HepG2 (cell line): ENCODE measurements around the gene UQCR10. TPM values are rescaled to one million over a fixed set of nuclear protein-coding genes. Genes with fewer than 3 reads are reported as not detected.

Source experiments
- ARID4A ChIP-seq: sonication (generic); formaldehyde crosslinking; IDR thresholded peaks from 2 replicates; pipeline ENCODE4 v1.5.0; 2020; ENCODE audit warnings: mild to moderate bottlenecking, missing genetic modification reagents, borderline replicate concordance
- CEBPG ChIP-seq: IDR thresholded peaks from 2 replicates; pipeline ENCODE4 v1.6.1; 2016
- CHD2 ChIP-seq: IDR thresholded peaks from 2 replicates; pipeline ENCODE4 v1.6.1; 2011; ENCODE audit warnings: low read depth, low read length, improper control_type of control experiment
- HMG20A ChIP-seq: IDR thresholded peaks from 2 replicates; pipeline ENCODE4 v1.6.1; 2016; ENCODE audit warnings: borderline replicate concordance
- HNRNPUL1 ChIP-seq: fragments of 200-400 bp; formaldehyde crosslinking; IDR thresholded peaks from 2 replicates; pipeline ENCODE4 v1.6.1; 2017; ENCODE audit warnings: low read depth, mild to moderate bottlenecking, low read length, moderate library complexity
- IRF2 ChIP-seq: IDR thresholded peaks from 2 replicates; pipeline ENCODE4 v1.6.1; 2018; ENCODE audit warnings: missing genetic modification reagents, missing compliant biosample characterization
- KDM2A ChIP-seq: sonication (generic); formaldehyde crosslinking; IDR thresholded peaks from 2 replicates; pipeline ENCODE4 v1.4.0; 2020; ENCODE audit warnings: low read depth, missing genetic modification reagents, borderline replicate concordance
- KDM4B ChIP-seq: sonication (generic); formaldehyde crosslinking; IDR thresholded peaks from 2 replicates; pipeline ENCODE4 v1.4.0; 2020; ENCODE audit warnings: missing genetic modification reagents
- MYNN ChIP-seq: sonication (generic); formaldehyde crosslinking; IDR thresholded peaks from 2 replicates; pipeline ENCODE4 v1.4.0; 2020; ENCODE audit warnings: mild to moderate bottlenecking, low read depth, missing genetic modification reagents
- NR2F2 ChIP-seq: IDR thresholded peaks from 2 replicates; pipeline ENCODE4 v1.6.1; 2012; ENCODE audit warnings: low read depth, inconsistent platforms, borderline replicate concordance
- SAP130 ChIP-seq: IDR thresholded peaks from 2 replicates; pipeline ENCODE4 v1.6.1; 2016; ENCODE audit warnings: low read depth
- TBX3 ChIP-seq: fragments of 450-650 bp; IDR thresholded peaks from 2 replicates; pipeline ENCODE4 v1.6.1; 2017; ENCODE audit warnings: antibody characterized with exemption, mild to moderate bottlenecking, inconsistent platforms, borderline replicate concordance
- TERF1 ChIP-seq: sonication (generic); formaldehyde crosslinking; IDR thresholded peaks from 2 replicates; pipeline ENCODE4 v1.8.0; 2022; ENCODE audit warnings: mild to moderate bottlenecking, missing genetic modification reagents, moderate library complexity
- ZFP36 ChIP-seq: fragments of 150-350 bp; IDR thresholded peaks from 2 replicates; pipeline ENCODE4 v1.6.1; 2018; ENCODE audit warnings: borderline replicate concordance, low read length, low read depth; ENCODE audit not compliant: partially characterized antibody
- ZNF12 ChIP-seq: sonication (generic); formaldehyde crosslinking; IDR thresholded peaks from 2 replicates; pipeline ENCODE4 v1.5.0; 2020; ENCODE audit warnings: missing genetic modification reagents
- ZNF343 ChIP-seq: sonication (generic); formaldehyde crosslinking; IDR thresholded peaks from 2 replicates; pipeline ENCODE4 v1.4.0; 2020; ENCODE audit warnings: mild to moderate bottlenecking, missing genetic modification reagents
- ZNF652 ChIP-seq: IDR thresholded peaks from 2 replicates; pipeline ENCODE4 v1.6.1; 2016; ENCODE audit warnings: low read depth, borderline replicate concordance
- polyA plus RNA-seq, 8 experiments: library from polyadenylated mRNA; depleted of rRNA in 3 of 8; stranded (reverse) in 7 of 8; unstranded in 1 of 8; fragments of >200 nt; fragmentation: Illumina TruSeq in 4 of 8; extraction: Trizol in 4 of 8; gene quantifications; 2 replicates each; pipeline versions ENCODE4 v1.2.1 to v1.2.3, GENCODE V29; 2011 to 2016; ENCODE audit warnings: low read depth in 4 of 8, missing spikeins in 1 of 8, mixed read lengths in 1 of 8; ENCODE audit not compliant: insufficient read depth in 1 of 8
- total RNA-seq, 5 experiments: library from RNA; depleted of rRNA; stranded (reverse); fragments of >200 nt; fragmentation: Illumina TruSeq; extraction: Trizol; gene quantifications; 2 replicates each; pipeline ENCODE4 v1.2.3, GENCODE V29; 2016; ENCODE audit warnings: low read depth in 1 of 5
- TF ChIP-seq, protein P1 (sequence below), 2 experiments: fragments of 450-650 bp in 1 of 2; sonication (generic) in 1 of 2; formaldehyde crosslinking; IDR thresholded peaks; 2 replicates each; pipeline versions ENCODE4 v1.5.0 to v1.8.0; 2020 to 2022; ENCODE audit warnings: mild to moderate bottlenecking in 1 of 2, missing genetic modification reagents in 1 of 2
- TF ChIP-seq, protein P2 (sequence below): IDR thresholded peaks from 2 replicates; pipeline ENCODE4 v1.6.1; 2016; ENCODE audit warnings: missing genetic modification reagents, missing compliant biosample characterization
- TF ChIP-seq, protein P3 (sequence below): sonication (generic); formaldehyde crosslinking; IDR thresholded peaks from 2 replicates; pipeline ENCODE4 v1.5.1; 2020; ENCODE audit warnings: mild to moderate bottlenecking, moderate library complexity, missing genetic modification reagents

Gene UQCR10
- total and polyA plus RNA-seq, 2 of the 13 experiments (the other 11 are each of a cell fraction or from before 2014, with no cell fraction given): 225 to 232 TPM

GRCh38 chr22:29769723-29770321, 2.7 kb downstream of the UQCR10 start (continued):
- TF ChIP-seq, protein P1, sequence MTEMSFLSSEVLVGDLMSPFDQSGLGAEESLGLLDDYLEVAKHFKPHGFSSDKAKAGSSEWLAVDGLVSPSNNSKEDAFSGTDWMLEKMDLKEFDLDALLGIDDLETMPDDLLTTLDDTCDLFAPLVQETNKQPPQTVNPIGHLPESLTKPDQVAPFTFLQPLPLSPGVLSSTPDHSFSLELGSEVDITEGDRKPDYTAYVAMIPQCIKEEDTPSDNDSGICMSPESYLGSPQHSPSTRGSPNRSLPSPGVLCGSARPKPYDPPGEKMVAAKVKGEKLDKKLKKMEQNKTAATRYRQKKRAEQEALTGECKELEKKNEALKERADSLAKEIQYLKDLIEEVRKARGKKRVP (CRISPR knock-in tag; IDR thresholded peaks at IDR 0.05): 0 out of 4 replicates have a peak, but pooled peaks of 1 of the 2 experiments have one; percentile 14
- no peak for TF ChIP-seq TERF1 (CRISPR knock-in tag)
- 0 out of 2 replicates have a peak, but pooled peaks have one; percentile 38 for TF ChIP-seq KDM4B (CRISPR knock-in tag)
- TF ChIP-seq HNRNPUL1: no peak
- TF ChIP-seq NR2F2: peak; percentile 57; the same call in 1 of the 2 replicates
- no peak for TF ChIP-seq MYNN (CRISPR knock-in tag)
- TF ChIP-seq, protein P2, sequence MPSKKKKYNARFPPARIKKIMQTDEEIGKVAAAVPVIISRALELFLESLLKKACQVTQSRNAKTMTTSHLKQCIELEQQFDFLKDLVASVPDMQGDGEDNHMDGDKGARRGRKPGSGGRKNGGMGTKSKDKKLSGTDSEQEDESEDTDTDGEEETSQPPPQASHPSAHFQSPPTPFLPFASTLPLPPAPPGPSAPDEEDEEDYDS: peak; percentile 41; the same call in 1 of the 2 replicates
- TF ChIP-seq HMG20A (CRISPR knock-in tag): peak; percentile 83
- 0 out of 2 replicates have a peak, but pooled peaks have one; percentile 43 for TF ChIP-seq ZNF343 (CRISPR knock-in tag)
- TF ChIP-seq ARID4A (CRISPR knock-in tag): peak; percentile 29; the same call in 1 of the 2 replicates
- peak; percentile 67 for TF ChIP-seq ZFP36
- 0 out of 2 replicates have a peak, but pooled peaks have one; percentile 23 for TF ChIP-seq ZNF12 (CRISPR knock-in tag)
- peak; percentile 47 for TF ChIP-seq CEBPG (CRISPR knock-in tag)
- TF ChIP-seq IRF2 (CRISPR knock-in tag): peak; percentile 70
- TF ChIP-seq TBX3: peak; percentile 62; the same call in 1 of the 2 replicates
- 0 out of 2 replicates have a peak, but pooled peaks have one; percentile 52 for TF ChIP-seq ZNF652 (CRISPR knock-in tag)
- TF ChIP-seq SAP130: peak; percentile 83
- TF ChIP-seq CHD2: no peak
- no peak; the same call in 1 of the 2 replicates for TF ChIP-seq KDM2A (CRISPR knock-in tag)
- TF ChIP-seq, protein P3, sequence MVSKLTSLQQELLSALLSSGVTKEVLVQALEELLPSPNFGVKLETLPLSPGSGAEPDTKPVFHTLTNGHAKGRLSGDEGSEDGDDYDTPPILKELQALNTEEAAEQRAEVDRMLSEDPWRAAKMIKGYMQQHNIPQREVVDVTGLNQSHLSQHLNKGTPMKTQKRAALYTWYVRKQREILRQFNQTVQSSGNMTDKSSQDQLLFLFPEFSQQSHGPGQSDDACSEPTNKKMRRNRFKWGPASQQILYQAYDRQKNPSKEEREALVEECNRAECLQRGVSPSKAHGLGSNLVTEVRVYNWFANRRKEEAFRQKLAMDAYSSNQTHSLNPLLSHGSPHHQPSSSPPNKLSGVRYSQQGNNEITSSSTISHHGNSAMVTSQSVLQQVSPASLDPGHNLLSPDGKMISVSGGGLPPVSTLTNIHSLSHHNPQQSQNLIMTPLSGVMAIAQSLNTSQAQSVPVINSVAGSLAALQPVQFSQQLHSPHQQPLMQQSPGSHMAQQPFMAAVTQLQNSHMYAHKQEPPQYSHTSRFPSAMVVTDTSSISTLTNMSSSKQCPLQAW (CRISPR knock-in tag): peak; percentile 47; the same call in 1 of the 2 replicates
